ENCODE results near the gene CDKAL1. TPM values are rescaled to one million over a fixed set of nuclear protein-coding genes. Genes with fewer than 3 reads are reported as not detected.

The CDKAL1 gene
- total RNA-seq, 1 donor, result 26.8 TPM

GRCh38 chr6:20948556-20948955 is 414.3 kb downstream of the CDKAL1 start:
- no peak for TF ChIP-seq CTCF (IDR thresholded peaks at IDR 0.05; ENCODE audit: insufficient read depth, low read depth, low read length)
- H3K4me3 ChIP-seq (ENCODE audit: low read depth, low read length), result no peak overlapping the region
- DNase-seq (ENCODE audit: low read depth), result no peak

DNA sequence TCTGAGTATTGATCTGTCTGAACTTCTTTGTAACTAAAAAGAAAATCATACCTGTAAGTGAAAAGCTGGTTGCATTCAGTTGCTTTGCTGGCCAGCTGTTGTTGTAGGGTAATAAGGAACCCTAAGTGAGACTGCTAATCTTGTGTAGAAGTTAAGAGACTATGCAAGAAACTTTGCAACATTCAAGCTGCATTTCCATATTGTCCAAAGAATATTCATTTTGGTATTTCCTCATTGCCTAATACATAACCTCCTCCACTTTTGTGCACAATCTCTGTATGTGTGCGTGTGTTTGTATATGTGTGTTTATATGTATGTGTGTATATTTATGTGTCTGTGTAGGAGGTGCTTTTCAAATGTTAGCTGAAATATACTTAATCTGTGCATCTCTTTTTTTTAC is 414.9 kb downstream of the CDKAL1 start:
- no peak for TF ChIP-seq CTCF (IDR thresholded peaks at IDR 0.05; ENCODE audit: insufficient read depth, low read depth, low read length)
- no peak overlapping the region for H3K4me3 ChIP-seq (ENCODE audit: low read depth, low read length)

GRCh38 chr6:20952699-20953474 is 418.6 kb downstream of the CDKAL1 start:
- TF ChIP-seq CTCF (IDR thresholded peaks at IDR 0.05; ENCODE audit: insufficient read depth, low read depth, low read length), result no peak
- peak; percentile 62 for DNase-seq (ENCODE audit: low read depth)
- H3K4me3 ChIP-seq (ENCODE audit: low read depth, low read length), result no peak overlapping the region

More for the DNA sequence above, 414.9 kb downstream of the CDKAL1 start:
- DNase-seq (ENCODE audit: low read depth), result no peak

DNA sequence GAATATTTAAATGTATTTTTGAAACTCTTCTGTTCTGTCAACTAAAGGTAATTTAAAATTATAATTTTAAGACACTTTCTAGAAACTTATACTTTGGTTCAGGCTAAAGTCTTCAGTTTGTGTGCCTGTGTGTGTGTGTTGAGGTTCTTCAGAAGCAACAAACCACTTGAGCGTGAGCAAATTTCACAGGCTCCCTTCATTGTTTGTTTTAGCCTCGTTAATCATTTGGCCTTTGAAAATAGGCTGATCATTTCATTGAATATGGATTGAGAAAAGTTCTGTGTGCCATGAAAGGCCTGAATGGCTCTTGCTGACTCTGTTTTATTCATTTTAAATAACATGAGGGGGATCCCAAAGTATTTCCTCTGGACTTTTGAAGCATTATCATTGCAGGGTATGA is 420.1 kb downstream of the CDKAL1 start:
- DNase-seq (ENCODE audit: low read depth), result no peak

DNA sequence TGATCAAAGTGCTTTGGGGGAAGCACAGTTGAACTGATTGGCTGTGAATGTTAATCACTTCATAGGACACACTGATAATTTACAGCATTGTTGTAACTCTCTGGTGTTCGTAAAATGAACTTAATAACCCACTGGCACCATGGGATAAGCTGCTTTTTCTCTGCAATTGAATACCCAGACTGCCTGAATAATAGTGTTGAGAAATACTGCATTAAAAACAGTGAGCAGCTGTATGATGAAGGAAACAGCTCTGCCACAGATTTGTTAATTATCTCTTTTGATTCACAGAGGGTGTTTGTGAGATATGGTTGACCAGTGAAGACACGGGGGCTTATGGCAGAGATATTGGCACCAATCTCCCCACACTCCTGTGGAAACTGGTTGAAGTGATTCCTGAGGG is 420.9 kb downstream of the CDKAL1 start:
- DNase-seq (ENCODE audit: low read depth), result no peak
- no peak for TF ChIP-seq CTCF (IDR thresholded peaks at IDR 0.05; ENCODE audit: insufficient read depth, low read depth, low read length)
- no peak overlapping the region for H3K4me3 ChIP-seq (ENCODE audit: low read depth, low read length)

More for the DNA sequence above, 420.1 kb downstream of the CDKAL1 start:
- H3K4me3 ChIP-seq (ENCODE audit: low read depth, low read length), result no peak overlapping the region
- no peak for TF ChIP-seq CTCF (IDR thresholded peaks at IDR 0.05; ENCODE audit: insufficient read depth, low read depth, low read length)

DNA sequence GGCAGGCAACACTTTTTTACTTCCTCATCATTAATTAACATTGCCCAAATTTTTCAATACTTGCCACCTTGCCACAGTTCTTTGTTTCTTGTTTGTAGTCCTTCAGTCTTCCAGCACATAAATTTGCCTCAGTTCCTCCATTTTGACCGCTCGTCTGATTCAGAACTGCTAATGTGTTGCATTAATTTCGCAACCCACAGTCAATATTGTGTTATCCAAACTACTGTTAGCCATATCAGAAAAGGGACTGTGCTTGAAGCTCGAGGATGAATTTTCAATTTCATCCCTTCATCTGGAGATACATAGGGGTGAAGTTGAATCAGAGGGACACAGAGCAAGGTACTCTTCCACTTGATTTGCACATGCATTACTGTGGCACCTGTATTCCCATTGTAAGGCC is 421.5 kb downstream of the CDKAL1 start:
- no peak for DNase-seq (ENCODE audit: low read depth)
- H3K4me3 ChIP-seq (ENCODE audit: low read depth, low read length), result no peak overlapping the region
- no peak for TF ChIP-seq CTCF (IDR thresholded peaks at IDR 0.05; ENCODE audit: insufficient read depth, low read depth, low read length)

- no peak for DNase-seq (ENCODE audit: low read depth)
- TF ChIP-seq CTCF (IDR thresholded peaks at IDR 0.05; ENCODE audit: insufficient read depth, low read depth, low read length), result no peak
Measured at GRCh38 chr6:20960067-20960466, 425.8 kb downstream of the CDKAL1 start.

More at GRCh38 chr6:20960067-20960466, 425.8 kb downstream of the CDKAL1 start:
- H3K4me3 ChIP-seq (ENCODE audit: low read depth, low read length), result no peak overlapping the region

All from fibroblast of villous mesenchyme (primary cell).